ENCODE data around the gene PHACTR3.

Gene PHACTR3

DNA sequence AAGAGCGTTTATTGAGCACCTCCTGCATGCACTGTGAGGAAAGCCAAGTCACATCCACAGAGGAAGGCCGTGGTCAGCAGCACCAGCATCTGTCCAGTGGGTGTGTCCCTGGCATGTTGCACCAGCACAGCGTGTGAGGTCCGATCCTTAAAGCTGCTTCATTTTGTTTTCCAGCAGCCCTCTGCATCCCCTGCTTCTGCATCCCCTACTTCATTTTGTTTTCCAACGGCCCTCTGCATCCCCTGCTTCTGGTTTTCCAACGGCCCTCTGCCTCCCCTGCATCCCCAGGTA lies 181.3 kb downstream of the PHACTR3 start:
- TF ChIP-seq, protein P1, sequence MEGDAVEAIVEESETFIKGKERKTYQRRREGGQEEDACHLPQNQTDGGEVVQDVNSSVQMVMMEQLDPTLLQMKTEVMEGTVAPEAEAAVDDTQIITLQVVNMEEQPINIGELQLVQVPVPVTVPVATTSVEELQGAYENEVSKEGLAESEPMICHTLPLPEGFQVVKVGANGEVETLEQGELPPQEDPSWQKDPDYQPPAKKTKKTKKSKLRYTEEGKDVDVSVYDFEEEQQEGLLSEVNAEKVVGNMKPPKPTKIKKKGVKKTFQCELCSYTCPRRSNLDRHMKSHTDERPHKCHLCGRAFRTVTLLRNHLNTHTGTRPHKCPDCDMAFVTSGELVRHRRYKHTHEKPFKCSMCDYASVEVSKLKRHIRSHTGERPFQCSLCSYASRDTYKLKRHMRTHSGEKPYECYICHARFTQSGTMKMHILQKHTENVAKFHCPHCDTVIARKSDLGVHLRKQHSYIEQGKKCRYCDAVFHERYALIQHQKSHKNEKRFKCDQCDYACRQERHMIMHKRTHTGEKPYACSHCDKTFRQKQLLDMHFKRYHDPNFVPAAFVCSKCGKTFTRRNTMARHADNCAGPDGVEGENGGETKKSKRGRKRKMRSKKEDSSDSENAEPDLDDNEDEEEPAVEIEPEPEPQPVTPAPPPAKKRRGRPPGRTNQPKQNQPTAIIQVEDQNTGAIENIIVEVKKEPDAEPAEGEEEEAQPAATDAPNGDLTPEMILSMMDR (IDR thresholded peaks at IDR 0.05; ENCODE audit: insufficient read depth, low read depth, low read length, missing control alignments), result no peak
- DNase-seq (ENCODE audit: low read depth), result no peak

DNA sequence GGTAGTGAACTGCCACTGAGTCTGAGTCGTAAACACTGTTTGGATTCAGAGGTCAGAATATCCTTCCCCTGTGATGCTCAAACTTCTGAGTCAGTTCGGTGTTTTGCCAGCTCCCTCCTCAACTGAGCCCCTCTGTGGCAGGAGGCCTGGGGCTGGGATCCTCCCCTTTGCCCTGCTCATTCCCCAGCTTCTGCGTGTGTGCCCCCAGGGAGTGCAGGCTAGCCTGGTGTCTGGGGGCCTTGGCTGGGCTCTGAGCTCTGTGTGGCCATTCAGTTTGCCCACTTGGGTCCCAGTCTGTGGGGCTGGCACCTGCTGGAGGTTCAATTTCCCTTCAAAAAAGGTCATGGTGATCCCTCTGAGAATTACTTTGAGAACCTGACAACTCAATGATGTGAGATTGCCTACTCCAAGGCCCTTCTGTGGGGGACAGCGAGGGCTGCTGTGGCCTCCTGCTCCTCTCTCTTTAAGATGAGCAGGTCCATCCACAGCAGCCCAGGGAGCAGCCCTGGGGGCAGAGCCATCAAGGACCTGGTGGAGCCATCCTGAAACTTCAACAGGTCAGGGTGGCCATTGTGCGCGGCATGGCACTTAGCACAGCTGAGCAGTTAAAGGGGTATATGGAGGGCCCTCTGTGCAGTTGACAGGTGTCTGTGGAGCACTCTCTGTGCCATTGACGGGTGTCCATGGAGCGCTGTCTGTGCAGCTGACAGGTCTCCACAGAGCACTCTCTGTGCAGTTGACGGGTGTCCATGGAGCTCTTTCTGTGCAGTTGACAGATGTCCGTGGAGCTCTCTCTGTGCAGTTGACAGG lies 181.9 kb downstream of the PHACTR3 start:
- TF ChIP-seq, protein P1 (IDR thresholded peaks at IDR 0.05; ENCODE audit: insufficient read depth, low read depth, low read length, missing control alignments), result no peak
- no peak overlapping the region for H3K4me3 ChIP-seq (ENCODE audit: low read depth, low read length)
- DNase-seq (ENCODE audit: low read depth), result no peak

More for the DNA sequence above, 181.3 kb downstream of the PHACTR3 start:
- H3K4me3 ChIP-seq (ENCODE audit: low read depth, low read length), result no peak overlapping the region

DNA sequence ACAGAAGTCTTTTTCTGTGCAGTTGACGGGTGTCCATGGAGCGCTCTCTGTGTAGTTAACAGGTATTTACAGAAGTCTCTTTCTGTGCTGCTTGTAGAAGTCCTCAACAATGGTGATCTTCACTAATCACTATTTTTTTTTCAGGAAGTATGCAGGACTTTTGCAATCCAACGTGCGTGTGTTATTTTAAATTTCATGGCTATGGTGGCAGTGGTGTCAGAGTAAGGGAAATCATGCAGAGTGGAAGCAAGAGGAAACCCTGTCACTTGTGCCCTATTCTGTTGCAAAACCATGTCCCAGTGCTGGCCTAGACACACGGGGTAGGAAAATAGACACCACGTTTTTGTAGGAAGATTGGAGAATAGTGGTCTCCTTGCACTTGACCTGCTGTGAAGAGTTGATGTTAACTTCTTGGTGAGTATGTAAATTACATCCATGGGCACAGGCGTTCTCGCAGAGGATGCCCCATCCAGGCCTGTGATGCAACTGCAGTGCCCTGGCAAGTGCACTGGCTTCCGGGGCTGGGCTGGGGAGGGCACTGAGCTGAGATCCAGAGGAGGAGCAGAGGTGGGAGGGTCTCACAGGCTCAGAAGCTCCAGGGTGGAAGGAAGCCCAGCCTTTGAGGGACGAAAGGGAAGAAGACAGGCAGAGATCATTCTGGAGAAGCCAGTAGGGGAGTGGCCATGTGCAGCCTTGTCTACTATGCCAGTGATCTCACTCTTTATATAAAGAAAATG lies 182.6 kb downstream of the PHACTR3 start:
- DNase-seq (ENCODE audit: low read depth), result no peak
- TF ChIP-seq, protein P1 (IDR thresholded peaks at IDR 0.05; ENCODE audit: insufficient read depth, low read depth, low read length, missing control alignments), result no peak
- no peak overlapping the region for H3K4me3 ChIP-seq (ENCODE audit: low read depth, low read length)

DNA sequence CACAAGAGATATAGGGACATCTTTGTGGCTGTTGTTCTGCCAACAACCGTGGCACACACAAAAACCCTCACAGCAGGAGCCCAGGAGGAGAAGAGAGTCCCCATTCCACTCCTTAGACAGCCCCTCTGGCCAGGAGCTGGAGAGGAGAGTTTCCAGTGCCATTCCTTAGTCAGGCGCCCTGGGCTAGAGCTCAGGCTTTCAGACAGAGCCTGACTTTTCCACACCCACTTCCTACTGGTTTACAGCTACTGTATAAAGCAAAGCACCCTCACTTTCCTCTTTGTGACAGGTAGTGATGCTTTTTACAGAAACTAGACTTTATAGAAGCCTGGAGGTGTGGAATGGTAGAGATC lies 183.2 kb downstream of the PHACTR3 start:
- DNase-seq (ENCODE audit: low read depth), result no peak
- H3K4me3 ChIP-seq (ENCODE audit: low read depth, low read length), result no peak overlapping the region
- TF ChIP-seq, protein P1 (IDR thresholded peaks at IDR 0.05; ENCODE audit: insufficient read depth, low read depth, low read length, missing control alignments), result no peak

DNA sequence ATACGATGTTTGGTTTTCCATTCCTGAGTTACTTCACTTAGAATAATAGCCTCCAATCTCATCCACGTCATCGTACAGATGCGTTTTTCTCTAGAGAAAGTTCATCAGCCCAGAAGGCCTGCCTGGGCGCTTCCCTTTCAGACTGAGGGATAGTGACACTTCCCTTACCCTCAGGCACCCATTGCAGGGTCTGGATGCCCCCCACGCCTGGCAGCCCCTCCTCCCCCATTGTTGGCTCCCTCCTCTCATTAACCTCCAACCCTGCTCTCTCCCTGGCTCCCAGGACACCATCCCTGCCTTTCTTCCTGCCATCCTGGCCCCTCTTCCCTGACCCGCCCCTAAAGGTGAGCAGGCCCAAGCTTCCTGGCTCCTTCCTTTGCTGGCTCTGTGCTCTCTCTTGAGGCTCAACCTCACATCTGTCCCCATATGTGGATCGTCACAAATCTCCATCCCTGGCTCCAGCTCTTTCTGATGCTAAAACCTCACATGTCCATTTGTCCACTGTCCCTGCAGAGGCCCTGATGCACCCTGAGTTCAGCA lies 183.9 kb downstream of the PHACTR3 start:
- no peak overlapping the region for H3K4me3 ChIP-seq (ENCODE audit: low read depth, low read length)
- DNase-seq (ENCODE audit: low read depth), result no peak
- TF ChIP-seq, protein P1 (IDR thresholded peaks at IDR 0.05; ENCODE audit: insufficient read depth, low read depth, low read length, missing control alignments), result no peak

DNA sequence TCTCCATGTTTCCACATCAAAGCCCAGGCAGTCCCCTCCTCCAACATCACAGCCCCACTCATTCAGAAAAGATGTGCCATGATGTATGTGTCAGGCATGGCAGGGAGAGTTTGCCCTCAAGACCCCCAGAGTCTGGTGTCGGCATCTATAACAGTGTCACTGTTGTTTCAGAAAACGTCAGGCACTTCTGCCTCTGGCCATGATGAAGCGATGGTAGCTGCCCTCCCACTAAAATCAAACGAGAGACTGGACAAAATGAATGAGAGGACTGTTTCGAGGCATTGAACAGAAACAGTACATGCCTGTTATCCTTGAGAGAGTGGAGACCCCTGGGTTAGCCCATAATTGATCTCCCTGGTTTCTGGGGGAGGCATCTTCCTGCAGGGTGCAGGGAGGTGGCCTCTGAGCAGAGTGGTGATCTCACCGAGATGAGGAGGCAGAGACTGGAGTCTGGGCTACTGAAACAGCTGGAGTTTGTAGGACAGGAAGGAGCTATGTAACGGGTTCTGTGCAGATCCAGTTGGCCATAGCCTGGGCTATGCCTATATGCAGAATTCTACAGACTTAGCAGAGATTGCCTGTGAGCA lies 184.6 kb downstream of the PHACTR3 start:
- TF ChIP-seq, protein P1 (IDR thresholded peaks at IDR 0.05; ENCODE audit: insufficient read depth, low read depth, low read length, missing control alignments), result no peak
- DNase-seq (ENCODE audit: low read depth), result no peak
- no peak overlapping the region for H3K4me3 ChIP-seq (ENCODE audit: low read depth, low read length)
